GM21390 (cell line): Measurements from ENCODE around the gene FOXP1.

Experiments
- ATAC-seq: cut with Tn5 transposase; IDR thresholded peaks from one replicate; pipeline ENCODE4 v1.9.1; 2021; ENCODE audit not compliant: unreplicated experiment

FOXP1 gene

GRCh38 chr3:71583566-71584393, at the start of gene FOXP1:
FOXP1 (minus strand) TSS chr3:71583728; CDS start chr3:71198381, 385,347 bp downstream.
- ATAC-seq = no peak

- no peak for ATAC-seq
Observed at GRCh38 chr3:71629711-71630110, 46.2 kb upstream of the FOXP1 start.

- no peak for ATAC-seq
Observed at GRCh38 chr3:71629289-71629688, 45.8 kb upstream of the FOXP1 start.

GRCh38 chr3:71628522-71628921, 45.0 kb upstream of the FOXP1 start:
- no peak for ATAC-seq

GRCh38 chr3:71625676-71626075, 42.1 kb upstream of the FOXP1 start:
- no peak for ATAC-seq

- ATAC-seq = no peak
Observed at GRCh38 chr3:71621825-71622537, 38.5 kb upstream of the FOXP1 start.

GRCh38 chr3:71618538-71618937, 35.0 kb upstream of the FOXP1 start:
- ATAC-seq = no peak

- ATAC-seq = no peak
Observed at GRCh38 chr3:71616571-71617021, 33.1 kb upstream of the FOXP1 start.

- no peak for ATAC-seq
Observed at GRCh38 chr3:71614869-71615268, 31.3 kb upstream of the FOXP1 start.

- ATAC-seq = no peak
Observed at GRCh38 chr3:71614426-71614825, 30.9 kb upstream of the FOXP1 start.

- no peak for ATAC-seq
Observed at GRCh38 chr3:71611099-71611498, 27.6 kb upstream of the FOXP1 start.

GRCh38 chr3:71607364-71607763, 23.8 kb upstream of the FOXP1 start:
- no peak for ATAC-seq

- ATAC-seq = no peak
Observed at GRCh38 chr3:71606582-71606981, 23.1 kb upstream of the FOXP1 start.

GRCh38 chr3:71602256-71602655, 18.7 kb upstream of the FOXP1 start:
- no peak for ATAC-seq

- ATAC-seq = no peak
Observed at GRCh38 chr3:71601811-71602210, 18.3 kb upstream of the FOXP1 start.

- no peak for ATAC-seq
Observed at GRCh38 chr3:71600646-71601288, 17.2 kb upstream of the FOXP1 start.

GRCh38 chr3:71599416-71599815, 15.9 kb upstream of the FOXP1 start:
- no peak for ATAC-seq

GRCh38 chr3:71598292-71598691, 14.8 kb upstream of the FOXP1 start:
- no peak for ATAC-seq

- no peak for ATAC-seq
Observed at GRCh38 chr3:71597286-71597685, 13.8 kb upstream of the FOXP1 start.

GRCh38 chr3:71593106-71593505, 9.6 kb upstream of the FOXP1 start:
- no peak for ATAC-seq

- no peak for ATAC-seq
Observed at GRCh38 chr3:71591101-71591500, 7.6 kb upstream of the FOXP1 start.

- ATAC-seq = no peak
Observed at GRCh38 chr3:71589132-71589531, 5.6 kb upstream of the FOXP1 start.
